NB4 (cell line): Measurements from ENCODE around the gene GMDS.

Experiments used
- DNase-seq: peaks from one replicate; pipeline ENCODE4 v3.0.0; 2010; ENCODE audit warnings: low read depth
- H3K4me3 ChIP-seq: one replicate; pipeline ENCODE4 v1.5.1; 2011; ENCODE audit warnings: mild to moderate bottlenecking, low read depth, low read length, moderate library complexity
- CTCF ChIP-seq: IDR thresholded peaks from one replicate; pipeline ENCODE4 v1.5.1; 2012; ENCODE audit warnings: low read depth, low read length
- MAX ChIP-seq: IDR thresholded peaks from 2 replicates; pipeline ENCODE4 v1.6.1; 2011; ENCODE audit warnings: low read depth, low read length
- MYC ChIP-seq: IDR thresholded peaks from 2 replicates; pipeline ENCODE4 v1.6.1; 2011; ENCODE audit warnings: low read depth, low read length
- POLR2A ChIP-seq: IDR thresholded peaks from 2 replicates; pipeline ENCODE4 v1.6.1; 2011; ENCODE audit warnings: mild to moderate bottlenecking; ENCODE audit not compliant: insufficient read length; ENCODE audit errors: extremely low read depth

The GMDS gene

GRCh38 chr6:1714654-1715053, 530.8 kb downstream of the GMDS start:
- no peak for DNase-seq
- TF ChIP-seq MAX (no peak), CTCF (no peak), POLR2A (no peak), MYC (no peak)

GRCh38 chr6:1713016-1713600, 532.3 kb downstream of the GMDS start:
- no peak for DNase-seq
- TF ChIP-seq MAX (no peak), CTCF (no peak), MYC (no peak), POLR2A (no peak)
- no peak overlapping the region for H3K4me3 ChIP-seq

More at GRCh38 chr6:1714654-1715053, 530.8 kb downstream of the GMDS start:
- H3K4me3 ChIP-seq = no peak overlapping the region

GRCh38 chr6:1712451-1712850, 533.0 kb downstream of the GMDS start:
- no peak for TF ChIP-seq MYC
- TF ChIP-seq MAX = no peak
- TF ChIP-seq POLR2A = no peak
- TF ChIP-seq CTCF = no peak
- no peak for DNase-seq
- H3K4me3 ChIP-seq = no peak overlapping the region

- no peak for TF ChIP-seq MAX
- TF ChIP-seq MYC = no peak
- TF ChIP-seq POLR2A = no peak
- no peak for TF ChIP-seq CTCF
- no peak for DNase-seq
- H3K4me3 ChIP-seq = no peak overlapping the region
Measured at GRCh38 chr6:1711136-1711535, 534.3 kb downstream of the GMDS start.

- TF ChIP-seq MYC = no peak
- TF ChIP-seq CTCF = no peak
- no peak for TF ChIP-seq POLR2A
- DNase-seq = peak; percentile 52
- H3K4me3 ChIP-seq = no peak overlapping the region
Measured at GRCh38 chr6:1709234-1709641, 536.2 kb downstream of the GMDS start.

GRCh38 chr6:1708820-1709219, 536.6 kb downstream of the GMDS start:
- no peak overlapping the region for H3K4me3 ChIP-seq
- no peak for DNase-seq
- TF ChIP-seq CTCF = no peak
- no peak for TF ChIP-seq POLR2A
- TF ChIP-seq MYC = no peak
- TF ChIP-seq MAX = no peak
